ENCODE measurements around the gene LRIG3. TPM values are rescaled to one million over a fixed set of nuclear protein-coding genes. Genes with fewer than 3 reads are reported as not detected.
"Not testable (repeated sequence)": the region's sequence is repeated elsewhere in the genome, so short reads cannot be mapped to it uniquely, and the experiment has no call there.

Gene LRIG3
- 8.0 and 9.9 TPM in 2 replicates for total RNA-seq (2014; rRNA removed; shearing (Covaris generic))

GRCh38 chr12:58920102-58920960 is at the start of gene LRIG3:
TSS of gene LRIG3 (minus strand) at chr12:58920504. CDS start at chr12:58920235, 269 bp downstream.
- DNase-seq (ENCODE audit: low read depth) = peak; percentile 87

GRCh38 chr12:58969237-58969636 is 48.9 kb upstream of the LRIG3 start:
- peak; percentile 2 for DNase-seq (ENCODE audit: low read depth)

GRCh38 chr12:58967561-58967960 is 47.3 kb upstream of the LRIG3 start:
- peak; percentile 1 for DNase-seq (ENCODE audit: low read depth)

GRCh38 chr12:58966939-58967338 is 46.6 kb upstream of the LRIG3 start:
- DNase-seq (ENCODE audit: low read depth) = peak; percentile 2

- DNase-seq (ENCODE audit: low read depth) = no peak
Measured at GRCh38 chr12:58965568-58965967, 45.3 kb upstream of the LRIG3 start.

- no peak for DNase-seq (ENCODE audit: low read depth)
Measured at GRCh38 chr12:58963844-58964243, 43.5 kb upstream of the LRIG3 start.

- no peak for DNase-seq (ENCODE audit: low read depth)
Measured at GRCh38 chr12:58961906-58962305, 41.6 kb upstream of the LRIG3 start.

GRCh38 chr12:58961166-58961565 is 40.9 kb upstream of the LRIG3 start:
- DNase-seq (ENCODE audit: low read depth) = no peak

- DNase-seq (ENCODE audit: low read depth) = no peak
Measured at GRCh38 chr12:58959639-58960300, 39.5 kb upstream of the LRIG3 start.

- DNase-seq (ENCODE audit: low read depth) = no peak
Measured at GRCh38 chr12:58957298-58957697, 37.0 kb upstream of the LRIG3 start.

- no peak for DNase-seq (ENCODE audit: low read depth)
Measured at GRCh38 chr12:58955849-58956248, 35.5 kb upstream of the LRIG3 start.

- no peak for DNase-seq (ENCODE audit: low read depth)
Measured at GRCh38 chr12:58954002-58954401, 33.7 kb upstream of the LRIG3 start.

- no peak for DNase-seq (ENCODE audit: low read depth)
Measured at GRCh38 chr12:58950739-58951100, 30.4 kb upstream of the LRIG3 start.

- not testable (repeated sequence) for DNase-seq (ENCODE audit: low read depth)
Measured at GRCh38 chr12:58949954-58950738, 29.8 kb upstream of the LRIG3 start.

GRCh38 chr12:58943079-58943478 is 22.8 kb upstream of the LRIG3 start:
- DNase-seq (ENCODE audit: low read depth) = no peak

- no peak for DNase-seq (ENCODE audit: low read depth)
Measured at GRCh38 chr12:58942345-58942744, 22.0 kb upstream of the LRIG3 start.

- DNase-seq (ENCODE audit: low read depth) = no peak
Measured at GRCh38 chr12:58939399-58940100, 19.2 kb upstream of the LRIG3 start.

GRCh38 chr12:58938440-58938839 is 18.1 kb upstream of the LRIG3 start:
- no peak for DNase-seq (ENCODE audit: low read depth)

- DNase-seq (ENCODE audit: low read depth) = no peak
Measured at GRCh38 chr12:58934528-58934927, 14.2 kb upstream of the LRIG3 start.

GRCh38 chr12:58932806-58933681 is 12.7 kb upstream of the LRIG3 start:
- peak; percentile 17 for DNase-seq (ENCODE audit: low read depth)

- peak; percentile 37 for DNase-seq (ENCODE audit: low read depth)
Measured at GRCh38 chr12:58931518-58931917, 11.2 kb upstream of the LRIG3 start.

Data from RPMI7951 (cell line).